ENCODE measurements around the gene PPP2R5E. TPM values are rescaled to one million over a fixed set of nuclear protein-coding genes. Genes with fewer than 3 reads are reported as not detected.

PPP2R5E gene
- total and polyA plus RNA-seq, 2 of the 8 experiments (the other 6 are each of a cell fraction or from before 2014, with no cell fraction given) = 6.8 to 64.6 TPM

- no peak for DNase-seq (ENCODE audit: low read depth in 1 of 2, low spot score in 2 of 2)
- POLR2A ChIA-PET (ENCODE audit: partially characterized antibody) = no interaction called here
- FAIRE-seq = no peak
Observed at GRCh38 chr14:63361790-63362189, 181.4 kb downstream of the PPP2R5E start.

More at GRCh38 chr14:63361790-63362189, 181.4 kb downstream of the PPP2R5E start:
- no peak overlapping the region for H3K14ac ChIP-seq (ENCODE audit: insufficient read length)
- CTCF ChIA-PET (ENCODE audit: partially characterized antibody) = no interaction called here
- no peaks in the 10 kb centered on the region for H3K27me3 ChIP-seq (replicated peaks in 1 of 4; ENCODE audit: control insufficient read depth in 3 of 4, extremely low read depth in 1 of 4, insufficient read depth in 3 of 4, low read length in 3 of 4)
- no peak overlapping the region for H4K5ac ChIP-seq (ENCODE audit: insufficient read length, low read depth, low read length)
- no peak overlapping the region for H3K4ac ChIP-seq (replicated peaks; ENCODE audit: insufficient read length, low read depth, low read length)
- no peak overlapping the region for H2BK15ac ChIP-seq (ENCODE audit: low read length)
- H3K79me1 ChIP-seq (ENCODE audit: low read depth, low read length) = no peaks in the 10 kb centered on the region
- no peak overlapping the region for H2BK5ac ChIP-seq (ENCODE audit: low read depth, low read length)
- H3K36me3 ChIP-seq (ENCODE audit: control insufficient read depth in 2 of 4, insufficient read depth in 4 of 4, low read length in 3 of 4) = no peaks in the 10 kb centered on the region
- no peak overlapping the region for H4K8ac ChIP-seq (ENCODE audit: extremely low read depth, insufficient read depth, low read length)
- no peak overlapping the region for H3K27ac ChIP-seq (ENCODE audit: low read depth, low read length)
- no peak overlapping the region for H3K18ac ChIP-seq (ENCODE audit: extremely low read depth, low read length)
- no peaks in the 10 kb centered on the region for H4K20me1 ChIP-seq (replicated peaks in 1 of 2; ENCODE audit: control insufficient read depth in 1 of 2, insufficient read depth in 2 of 2, low read length in 2 of 2)
- WGBS, 2 experiments (ENCODE audit: extremely low coverage in 1 of 2, insufficient coverage in 1 of 2, insufficient read length in 1 of 2, insufficient replicate concordance in 2 of 2, low coverage in 1 of 2, low lambda C conversion rate in 2 of 2, missing lambda C conversion rate in 1 of 2) = 88% methylated on average over 4 of the region's 4 CpGs; no CpG with 5 or more reads in 1 of the 2 experiments
- H4K91ac ChIP-seq (replicated peaks; ENCODE audit: insufficient read length, low read length) = no peak overlapping the region
- no peak overlapping the region for H2AK5ac ChIP-seq (ENCODE audit: low read depth, low read length)
- TF ChIP-seq CREB1 (IDR thresholded peaks at IDR 0.05) (no peak), RAD21 (IDR thresholded peaks at IDR 0.05 in 1 of 2, conservative IDR thresholded peaks at IDR 0.05 in 1 of 2; ENCODE audit: low read depth in 2 of 2, low read length in 2 of 2) (0 out of 4 replicates have a peak, but pooled peaks of 1 of the 2 experiments have one; percentile 14)
- no peaks in the 10 kb centered on the region for H3K23me2 ChIP-seq (ENCODE audit: low read depth, low read length)
- H3K4me1 ChIP-seq (replicated peaks in 1 of 4; ENCODE audit: control insufficient read depth in 3 of 4, insufficient read depth in 4 of 4, low read length in 3 of 4) = 0 out of 7 replicates have a peak, but pooled peaks cover 0 to 2% (median 0%) of the 10 kb centered on the region in 4 experiments
- H3K56ac ChIP-seq (replicated peaks; ENCODE audit: insufficient read length, low read depth, low read length) = no peak overlapping the region
- no peak overlapping the region for H2AFZ ChIP-seq (ENCODE audit: low read length)
- H3K79me2 ChIP-seq (ENCODE audit: control insufficient read depth in 1 of 2, insufficient read depth in 2 of 2, low read length in 2 of 2) = no peaks in the 10 kb centered on the region
- no peak overlapping the region for H2BK20ac ChIP-seq (ENCODE audit: low read length)
- H3K9ac ChIP-seq (replicated peaks in 1 of 4; ENCODE audit: extremely low read depth in 1 of 4, low read depth in 3 of 4, low read length in 3 of 4) = no peak overlapping the region
- no peak overlapping the region for H3K23ac ChIP-seq (ENCODE audit: insufficient read length)
- H2BK120ac ChIP-seq (replicated peaks; ENCODE audit: low read depth, low read length) = no peak overlapping the region
- no peak overlapping the region for H2BK12ac ChIP-seq (ENCODE audit: low read depth, low read length)
- no peak overlapping the region for H3K4me2 ChIP-seq (ENCODE audit: insufficient read depth in 1 of 2, low read depth in 2 of 2, low read length in 2 of 2)
- no peak overlapping the region for H3K4me3 ChIP-seq (ENCODE audit: extremely low read depth in 1 of 4, insufficient read depth in 2 of 4, low read depth in 3 of 4, low read length in 4 of 4)
- H3K9me3 ChIP-seq (ENCODE audit: insufficient read depth in 2 of 2, low read depth in 1 of 2, low read length in 1 of 2) = no peaks in the 10 kb centered on the region

Measured in H1 (cell line).